Left colon (tissue), 2 donors: ENCODE measurements around the gene MMADHC. TPM values are rescaled to one million over a fixed set of nuclear protein-coding genes. Genes with fewer than 3 reads are reported as not detected.

Experiments
- ATAC-seq: fragments of 200-7000 bp; cut with Tn5 transposase; one replicate; pipeline ENCODE4 v1.9.1; 2020; ENCODE audit warnings: mild to moderate bottlenecking, moderate library complexity
- DNase-seq, 2 donors: peaks; one replicate each; pipeline ENCODE4 v3.0.0-alpha.2; 2020
- intact Hi-C, 2 donors: fragments of 100-400 bp; cut with DNase I in 1 of 2; cut with micrococcal nuclease in 1 of 2; formaldehyde crosslinking; loops; one replicate each; pipeline versions ENCODE4 v1.11.2 to v1.14.0; 2022; cut with DNase I, micrococcal nuclease
- long read RNA-seq: library from polyadenylated mRNA; unstranded; transcript quantifications from one replicate; pipeline ENCODE4 v2.0.0, GENCODE V29; 2021
- total RNA-seq, 2 donors: library from RNA; stranded (reverse); fragmentation: NEBNext Ultra II Directional; extraction: Animal tissue kit (Norgen Biotek cat#: 25700); gene quantifications; one replicate each; pipeline ENCODE4 v1.2.1, GENCODE V29; 2021
- donor health status: DM: no; HTN: no; CAD: no.
- donor health status: DM: yes; HTN: yes; CAD: no.

The MMADHC gene
- total RNA-seq: 100 to 1,000 TPM in 1 of 2 donors, 10 to 100 TPM in 1; 76.7 to 100 TPM
- long read RNA-seq, transcript MMADHC-201 (8 exons, 1,436 nt): major isoform, 65 of 72 reads
- long read RNA-seq, partial matches to known transcripts: 1 of 72 reads
- long read RNA-seq, other reads (novel, unspliced or antisense): 2 of 72 reads

DNA sequence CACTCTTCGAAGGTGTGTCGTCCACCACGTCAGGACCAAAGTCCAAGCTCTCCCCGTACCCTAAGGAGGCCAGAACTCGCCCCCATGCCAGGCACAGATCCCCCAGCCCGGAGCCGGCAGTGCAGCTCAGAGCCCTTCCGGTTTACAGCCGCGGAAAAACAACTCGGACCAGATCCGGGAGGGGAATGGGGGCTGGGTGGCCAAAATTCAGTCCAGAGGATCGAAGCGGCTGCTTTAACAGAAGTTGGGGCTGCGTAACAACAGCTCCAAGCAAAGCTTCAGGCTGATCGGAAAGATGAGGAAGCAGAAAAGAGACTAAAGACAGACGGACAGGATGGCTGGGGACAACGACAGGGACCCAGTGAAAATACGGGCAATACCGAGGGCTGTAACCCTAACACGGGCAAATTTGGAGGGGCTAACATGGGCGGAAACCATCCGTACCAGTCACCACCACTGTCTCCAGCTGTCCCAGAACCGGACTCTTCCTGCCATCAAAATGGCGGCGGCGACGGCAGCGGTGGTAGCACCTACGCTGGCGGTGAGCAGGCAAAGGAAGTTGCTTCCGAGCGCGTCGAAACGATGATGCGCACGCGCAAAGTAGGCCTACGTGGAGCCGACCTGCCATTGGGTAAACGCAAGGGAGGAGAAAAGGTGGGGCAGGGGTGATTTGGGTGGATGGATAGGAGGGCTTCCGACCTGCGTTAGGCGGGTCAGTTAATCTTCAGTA, at the start of gene MMADHC:
Gene MMADHC, minus strand, starts transcription at position 556 of the 730 bp plus-strand sequence. CDS start 678 bp downstream, outside the sequence.
- intact Hi-C loops: no loop called here
- DNase-seq (peak; percentile 95 to 96), ATAC-seq (peak; percentile 96)

DNA sequence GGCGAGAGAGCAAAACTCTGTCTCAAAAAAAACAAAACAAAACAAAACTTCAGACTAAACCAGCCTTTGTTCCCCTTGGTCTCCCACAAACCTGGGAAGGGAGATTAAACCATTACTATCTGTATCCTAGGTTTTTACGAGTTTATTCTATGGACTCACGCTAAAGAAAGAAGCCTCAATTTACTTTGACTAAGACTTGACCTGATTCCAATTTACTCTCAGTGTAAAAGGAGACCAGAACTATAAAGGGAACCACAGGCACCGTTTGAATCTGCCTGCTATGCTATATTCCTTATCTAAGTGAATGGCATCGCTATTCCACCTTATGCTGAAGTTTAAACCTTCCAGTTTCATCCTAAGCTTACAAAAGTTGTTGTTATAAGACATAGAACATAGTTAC, 46.5 kb upstream of the MMADHC start:
- intact Hi-C loops: no loop called here
- no peak for ATAC-seq
- no peak for DNase-seq

- intact Hi-C loops: no loop called here
- ATAC-seq: peak; percentile 97
- DNase-seq: no peak
These were observed 42.9 kb upstream of the MMADHC start for GRCh38 chr2:149630445-149630844.

GRCh38 chr2:149629026-149629425, 41.5 kb upstream of the MMADHC start:
- DNase-seq (no peak), ATAC-seq (no peak)
- intact Hi-C loops: no loop called here

GRCh38 chr2:149627111-149627801, 39.7 kb upstream of the MMADHC start:
- intact Hi-C loops: no loop called here
- ATAC-seq (no peak), DNase-seq (no peak)

- ATAC-seq (no peak), DNase-seq (no peak)
- intact Hi-C loops: no loop called here
These were observed 38.1 kb upstream of the MMADHC start for GRCh38 chr2:149625671-149626070.

DNA sequence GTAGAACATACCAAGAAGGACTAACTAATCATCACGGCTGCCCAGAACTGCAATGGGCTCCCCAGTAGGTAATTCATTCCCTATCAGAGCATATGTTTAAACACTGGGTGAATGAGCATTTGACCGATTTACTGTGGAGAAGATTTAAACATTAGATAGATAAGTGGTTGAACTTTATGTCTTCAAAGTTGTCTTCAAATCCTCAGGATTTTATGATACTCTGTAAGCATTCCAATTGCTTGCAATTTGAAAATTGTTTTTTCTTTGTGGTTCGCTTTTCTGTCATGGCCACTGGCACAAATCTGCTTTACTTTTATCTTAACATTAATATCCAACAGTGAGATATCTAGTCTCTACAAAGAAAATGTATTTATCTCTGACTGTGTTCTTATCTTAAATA, 37.7 kb upstream of the MMADHC start:
- DNase-seq (no peak), ATAC-seq (no peak)
- intact Hi-C loops: no loop called here

DNA sequence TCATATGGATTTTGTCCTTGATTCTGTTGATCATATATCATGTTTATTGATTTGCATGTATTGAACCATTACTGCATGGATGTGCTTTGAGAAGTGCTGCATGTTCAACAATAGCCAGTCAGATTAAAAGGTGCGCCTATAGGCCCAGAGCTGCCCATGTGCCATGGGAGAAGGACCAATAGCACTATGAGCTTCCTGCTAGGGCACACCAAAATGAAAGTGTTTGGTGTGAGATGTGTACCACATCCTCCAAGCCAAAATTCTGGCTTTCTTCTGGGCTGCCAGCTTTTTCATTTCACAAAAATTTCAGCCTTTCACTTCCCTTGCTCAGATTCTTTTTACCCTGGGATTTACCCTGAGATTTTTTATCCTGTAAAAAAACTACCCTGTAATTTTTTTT, 34.8 kb upstream of the MMADHC start:
- intact Hi-C loops: no loop called here
- DNase-seq (no peak), ATAC-seq (no peak)

- no peak for DNase-seq
- intact Hi-C loops: no loop called here
- no peak for ATAC-seq
These were observed 29.9 kb upstream of the MMADHC start for GRCh38 chr2:149617476-149617875.

DNA sequence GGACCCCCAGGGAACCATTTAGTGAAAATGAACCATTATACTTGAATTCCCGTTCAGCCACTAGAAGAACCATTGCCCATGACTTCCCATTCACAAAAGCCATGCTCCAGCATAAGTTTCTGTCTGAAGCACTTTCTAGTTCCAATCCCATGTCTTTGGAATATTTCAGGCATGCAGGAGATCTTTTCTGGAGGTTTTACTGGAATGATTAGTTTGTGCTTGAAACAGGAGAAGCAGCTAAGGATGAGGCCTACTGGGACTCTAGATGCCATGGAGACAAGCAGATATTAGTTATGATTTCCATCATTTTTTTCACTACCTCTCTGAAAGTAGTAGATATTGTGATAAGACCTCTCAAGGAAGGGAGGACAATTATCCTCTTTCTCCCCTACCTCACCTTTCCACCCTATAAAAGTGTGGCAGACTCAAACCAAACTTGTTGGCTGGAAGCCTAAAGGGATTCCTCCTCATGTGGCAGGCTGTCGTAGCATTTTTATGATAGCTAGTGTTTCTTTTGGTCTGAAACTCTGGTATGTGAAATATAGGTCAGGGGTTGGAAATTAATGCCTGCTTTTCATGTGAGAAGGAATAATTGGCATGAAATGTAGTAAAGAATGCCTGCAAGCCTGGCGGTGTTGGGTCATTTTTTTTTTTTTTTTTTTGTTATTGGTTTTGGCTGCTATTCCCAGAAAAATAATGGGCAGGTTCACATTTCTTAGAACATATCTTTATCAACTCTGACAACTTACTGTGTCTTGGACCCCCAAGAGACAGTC, 29.3 kb upstream of the MMADHC start:
- no peak for DNase-seq
- no peak for ATAC-seq

DNA sequence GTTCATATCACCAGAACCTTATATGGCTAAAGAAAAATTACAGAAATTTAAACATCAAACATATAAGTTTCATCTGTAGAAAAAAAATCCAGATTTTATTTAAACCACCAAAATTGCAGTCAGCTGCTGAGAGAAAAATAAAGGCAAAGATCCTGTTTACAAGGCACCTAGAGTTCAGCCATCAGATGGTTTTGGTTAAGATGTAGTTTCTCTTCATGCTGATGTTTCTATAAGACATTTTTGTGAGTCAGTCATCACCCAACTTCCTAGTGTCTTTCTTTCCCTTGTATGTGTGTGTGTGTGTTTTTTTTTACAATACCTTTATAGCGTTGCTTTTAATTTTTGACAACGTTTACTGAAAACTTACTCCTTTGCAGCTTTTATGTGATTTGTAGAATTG, 26.1 kb upstream of the MMADHC start:
- intact Hi-C loops: no loop called here
- ATAC-seq (no peak), DNase-seq (no peak)

More for the DNA sequence above, 29.3 kb upstream of the MMADHC start:
- intact Hi-C loops: no loop called here

DNA sequence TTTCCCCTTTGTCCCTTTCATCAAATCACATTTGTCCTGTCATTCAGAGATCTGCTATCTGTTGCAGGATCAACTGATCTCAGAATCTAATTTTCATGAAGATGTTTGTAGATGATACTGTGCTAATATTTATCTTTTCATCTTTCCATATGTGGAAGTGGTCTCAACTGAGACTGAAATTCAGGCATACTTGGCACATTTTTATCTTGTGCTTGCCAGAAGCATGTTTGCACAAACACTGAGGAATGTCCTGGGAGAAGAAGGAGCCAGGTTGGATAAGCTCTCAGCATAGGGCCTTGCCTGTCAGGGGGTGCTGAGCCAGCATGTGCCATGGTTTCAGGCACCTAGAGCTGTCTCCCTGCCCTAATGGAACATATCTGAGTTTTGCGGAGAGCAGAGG, 24.5 kb upstream of the MMADHC start:
- intact Hi-C loops: no loop called here
- no peak for DNase-seq
- no peak for ATAC-seq

- intact Hi-C loops: no loop called here
- no peak for DNase-seq
- ATAC-seq: peak; percentile 46
These were observed 23.7 kb upstream of the MMADHC start for GRCh38 chr2:149611100-149611820.

- ATAC-seq (no peak), DNase-seq (no peak)
- intact Hi-C loops: no loop called here
These were observed 18.8 kb upstream of the MMADHC start for GRCh38 chr2:149606251-149606811.

DNA sequence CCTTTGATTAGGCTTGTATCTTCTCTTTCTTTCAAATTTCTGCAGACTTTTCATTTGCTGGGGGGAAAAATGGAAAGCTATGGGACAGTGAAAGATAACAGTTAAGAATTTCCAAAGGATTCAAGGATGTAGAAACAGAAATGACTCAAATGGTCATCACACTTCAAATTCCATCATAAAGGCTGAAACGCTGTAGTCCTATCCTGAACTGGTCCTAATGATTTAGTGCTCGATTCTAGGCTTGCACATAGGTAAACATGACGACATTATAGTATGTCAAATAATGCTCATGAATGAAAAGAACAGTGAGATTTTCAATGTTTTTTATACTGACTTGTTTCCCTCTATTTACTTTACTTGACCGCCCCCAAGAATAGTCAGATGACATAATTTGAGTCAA, 15.7 kb upstream of the MMADHC start:
- ATAC-seq (no peak), DNase-seq (no peak)
- intact Hi-C loops: no loop called here

- no peak for ATAC-seq
These were observed 13.7 kb upstream of the MMADHC start for GRCh38 chr2:149601141-149601796.

DNA sequence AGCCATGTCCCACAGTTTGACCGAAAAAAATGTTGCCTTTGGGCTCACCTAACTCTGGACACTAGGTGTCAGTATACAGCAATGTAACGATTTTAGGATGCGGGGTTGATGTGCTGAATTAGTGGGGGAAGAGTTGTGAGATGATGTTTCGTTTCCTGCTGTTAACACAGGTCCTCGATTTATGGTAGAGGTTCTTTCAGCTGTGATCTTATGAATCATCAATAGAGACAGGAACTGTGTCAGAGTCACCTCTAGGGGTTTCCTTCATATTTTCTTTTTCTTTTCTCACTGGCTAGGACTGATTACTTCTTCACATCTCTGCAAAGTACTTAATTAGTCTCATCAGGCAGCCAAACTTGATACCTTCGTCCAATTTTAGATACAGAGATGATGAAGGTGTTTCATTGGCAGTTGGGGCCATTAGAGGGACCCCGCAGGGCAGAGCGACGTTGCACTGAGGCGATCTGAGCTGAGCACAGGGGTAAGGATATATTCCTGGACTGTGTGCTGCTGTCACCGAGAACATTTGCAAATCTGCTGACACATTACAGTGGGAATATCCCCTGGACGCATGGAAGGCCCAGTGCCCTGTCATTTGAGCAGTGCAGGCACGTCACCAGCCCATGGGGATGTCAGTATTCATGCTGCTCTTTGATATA, 10.2 kb upstream of the MMADHC start:
- intact Hi-C loops: loop anchor here in 1 of 2 donors (5.0 kb wide), 3 partner anchors 895 to 1640 kb away; no protein-coding TSS in a partner anchor
- ATAC-seq: peak; percentile 88
- DNase-seq: no peak

More at GRCh38 chr2:149601141-149601796, 13.7 kb upstream of the MMADHC start:
- no peak for DNase-seq
- intact Hi-C loops: no loop called here
